ENCODE results near the gene CDK2. TPM values are rescaled to one million over a fixed set of nuclear protein-coding genes. Genes with fewer than 3 reads are reported as not detected.
A peak's percentile ranks its signal among the peaks of the same experiment; 100 is the strongest.

Gene CDK2
- total and polyA plus RNA-seq, 4 donors: 5.1 to 22.6 (median 8.0) TPM

- Histone ChIP-seq H3K4me1 (ENCODE audit: control insufficient read depth in 4 of 4, insufficient read depth in 4 of 4, low read length in 3 of 4) (no peaks in the 10 kb centered on the region), H3K27me3 (ENCODE audit: control insufficient read depth in 4 of 4, insufficient read depth in 4 of 4, low read length in 3 of 4) (no peaks in the 10 kb centered on the region), H3K36me3 (ENCODE audit: control insufficient read depth in 4 of 4, insufficient read depth in 3 of 4, low read depth in 1 of 4, low read length in 3 of 4) (no peaks in the 10 kb centered on the region), H3K27ac (ENCODE audit: low read depth in 1 of 2, low read length in 2 of 2) (peak within 1 kb of the TSS; percentile 20 to 45), H3K9ac (ENCODE audit: low read depth in 1 of 2, low read length in 2 of 2) (no peak within 1 kb of the TSS), H3K9me3 (ENCODE audit: control insufficient read depth in 4 of 4, low read length in 3 of 4) (no peaks in the 10 kb centered on the region), H3K4me3 (ENCODE audit: low read depth in 1 of 3, low read length in 3 of 3) (no peak within 1 kb of the TSS)
- DNase-seq (ENCODE audit: low spot score): peak; percentile 47
- 75% methylated on average over 10 of the region's 10 CpGs for WGBS
- no peak for TF ChIP-seq MAX (IDR thresholded peaks at IDR 0.05)
- TF ChIP-seq SP1 (IDR thresholded peaks at IDR 0.05): no peak
- no peak for TF ChIP-seq RAD21 (IDR thresholded peaks at IDR 0.05)
- TF ChIP-seq FOXA1 (IDR thresholded peaks at IDR 0.05): no peak
- no peak for TF ChIP-seq TAF1 (conservative IDR thresholded peaks at IDR 0.05)
- peak; percentile 35 for TF ChIP-seq NR2F2 (IDR thresholded peaks at IDR 0.05)
- TF ChIP-seq JUND (IDR thresholded peaks at IDR 0.05): no peak
- TF ChIP-seq REST (IDR thresholded peaks at IDR 0.05): no peak
- no peak for TF ChIP-seq ATF3 (IDR thresholded peaks at IDR 0.05)
- no peak for TF ChIP-seq GABPA (IDR thresholded peaks at IDR 0.05 in 1 of 2, conservative IDR thresholded peaks at IDR 0.05 in 1 of 2)
- TF ChIP-seq YY1 (IDR thresholded peaks at IDR 0.05): no peak
- TF ChIP-seq RXRA (IDR thresholded peaks at IDR 0.05): peak; percentile 56
These were observed 54.0 kb downstream of the CDK2 start, which contains the start of gene IKZF4 for GRCh38 chr12:56020423-56021184. IKZF4 (plus strand) TSS chr12:56021043; CDS start chr12:56021494, 451 bp downstream.

- Histone ChIP-seq H3K9ac (ENCODE audit: low read depth in 1 of 2, low read length in 2 of 2) (no peak overlapping the region), H3K27ac (ENCODE audit: low read depth in 1 of 2, low read length in 2 of 2) (no peak overlapping the region), H3K36me3 (ENCODE audit: control insufficient read depth in 4 of 4, insufficient read depth in 3 of 4, low read depth in 1 of 4, low read length in 3 of 4) (no peaks in the 10 kb centered on the region), H3K4me1 (ENCODE audit: control insufficient read depth in 4 of 4, insufficient read depth in 4 of 4, low read length in 3 of 4) (no peaks in the 10 kb centered on the region), H3K4me3 (ENCODE audit: low read depth in 1 of 3, low read length in 3 of 3) (no peak overlapping the region), H3K9me3 (ENCODE audit: control insufficient read depth in 4 of 4, low read length in 3 of 4) (no peaks in the 10 kb centered on the region), H3K27me3 (ENCODE audit: control insufficient read depth in 4 of 4, insufficient read depth in 4 of 4, low read length in 3 of 4) (no peaks in the 10 kb centered on the region)
- WGBS: 76% methylated on average over 2 of the region's 2 CpGs
- TF ChIP-seq FOXA1 (IDR thresholded peaks at IDR 0.05) (no peak), ATF3 (IDR thresholded peaks at IDR 0.05) (no peak), TAF1 (conservative IDR thresholded peaks at IDR 0.05) (no peak), REST (IDR thresholded peaks at IDR 0.05) (no peak), NR2F2 (IDR thresholded peaks at IDR 0.05) (no peak), YY1 (IDR thresholded peaks at IDR 0.05) (no peak), HNF4G (IDR thresholded peaks at IDR 0.05) (no peak), MAX (IDR thresholded peaks at IDR 0.05) (no peak), HNF4A (conservative IDR thresholded peaks at IDR 0.05) (no peak), RAD21 (IDR thresholded peaks at IDR 0.05) (no peak), GABPA (IDR thresholded peaks at IDR 0.05 in 1 of 2, conservative IDR thresholded peaks at IDR 0.05 in 1 of 2) (no peak), CTCF (IDR thresholded peaks at IDR 0.05; ENCODE audit: low read depth, low read length, missing input control) (no peak), FOXA2 (IDR thresholded peaks at IDR 0.05) (no peak), EGR1 (IDR thresholded peaks at IDR 0.05; ENCODE audit: low read depth in 2 of 2) (no peak)
- DNase-seq (ENCODE audit: low spot score): no peak
These were observed 55.4 kb downstream of the CDK2 start for GRCh38 chr12:56021889-56022497.
